GM21526 (cell line): ENCODE data around the gene IRX2.

Experiments used
- ATAC-seq: cut with Tn5 transposase; IDR thresholded peaks from one replicate; pipeline ENCODE4 v1.9.1; 2021; ENCODE audit warnings: moderate library complexity; ENCODE audit not compliant: unreplicated experiment, low FRiP score

Gene IRX2

DNA sequence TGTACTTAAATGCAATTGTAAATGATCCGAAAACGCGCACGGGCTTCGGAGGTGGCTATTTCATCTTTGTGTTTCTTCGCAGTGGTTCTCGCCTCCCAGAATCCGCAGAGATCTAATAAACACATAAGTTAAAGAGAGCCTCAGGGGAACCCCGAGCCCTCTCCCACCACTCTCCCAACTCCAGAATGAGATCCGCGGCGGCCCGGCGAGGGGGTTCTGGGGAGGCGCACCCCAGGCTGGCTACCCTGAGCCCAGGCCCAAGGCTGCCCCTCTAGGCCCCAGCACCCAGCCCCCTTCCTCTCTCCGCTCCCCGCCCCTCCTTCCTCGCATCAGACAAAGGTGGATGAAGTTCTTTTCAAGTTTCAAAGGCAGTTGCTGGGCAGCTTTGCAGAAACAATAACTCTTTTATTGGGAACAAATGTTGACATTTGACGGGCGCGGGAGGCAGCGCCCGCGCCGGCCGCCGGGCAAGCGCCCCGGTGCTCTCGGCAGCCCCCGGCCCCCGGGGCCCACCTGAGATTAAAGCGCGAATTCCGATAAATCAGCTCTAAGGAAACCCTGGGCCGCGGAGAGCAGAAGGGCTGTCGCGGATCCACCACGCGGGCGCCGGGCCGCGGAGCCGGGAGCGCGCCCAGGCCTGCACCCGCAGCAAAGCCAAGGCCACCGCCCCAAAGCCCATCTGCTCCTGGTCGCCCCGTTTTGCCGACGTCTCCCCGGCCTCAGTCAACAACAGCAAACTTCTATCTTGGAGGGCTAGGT is 8.4 kb downstream of the IRX2 start:
- ATAC-seq: no peak

DNA sequence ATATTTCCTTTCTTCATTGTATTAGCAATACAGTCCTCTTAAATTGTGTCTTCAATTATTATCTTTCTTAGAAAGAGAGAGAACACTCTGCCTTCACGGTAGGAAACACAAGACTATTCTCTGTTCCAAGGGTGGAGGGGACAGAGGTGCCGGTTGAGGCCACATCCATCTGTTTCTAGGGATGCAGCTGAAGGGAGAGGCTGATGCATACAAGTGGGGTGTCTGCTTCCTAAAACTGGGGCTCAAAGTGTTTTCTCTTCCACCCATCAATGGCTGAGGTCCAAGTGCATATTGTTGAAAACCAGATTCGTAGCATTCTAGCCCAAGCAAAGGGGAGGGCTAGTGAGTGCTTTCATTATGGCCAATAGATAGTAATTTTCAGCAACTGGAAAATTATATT is 9.5 kb downstream of the IRX2 start:
- ATAC-seq: no peak

DNA sequence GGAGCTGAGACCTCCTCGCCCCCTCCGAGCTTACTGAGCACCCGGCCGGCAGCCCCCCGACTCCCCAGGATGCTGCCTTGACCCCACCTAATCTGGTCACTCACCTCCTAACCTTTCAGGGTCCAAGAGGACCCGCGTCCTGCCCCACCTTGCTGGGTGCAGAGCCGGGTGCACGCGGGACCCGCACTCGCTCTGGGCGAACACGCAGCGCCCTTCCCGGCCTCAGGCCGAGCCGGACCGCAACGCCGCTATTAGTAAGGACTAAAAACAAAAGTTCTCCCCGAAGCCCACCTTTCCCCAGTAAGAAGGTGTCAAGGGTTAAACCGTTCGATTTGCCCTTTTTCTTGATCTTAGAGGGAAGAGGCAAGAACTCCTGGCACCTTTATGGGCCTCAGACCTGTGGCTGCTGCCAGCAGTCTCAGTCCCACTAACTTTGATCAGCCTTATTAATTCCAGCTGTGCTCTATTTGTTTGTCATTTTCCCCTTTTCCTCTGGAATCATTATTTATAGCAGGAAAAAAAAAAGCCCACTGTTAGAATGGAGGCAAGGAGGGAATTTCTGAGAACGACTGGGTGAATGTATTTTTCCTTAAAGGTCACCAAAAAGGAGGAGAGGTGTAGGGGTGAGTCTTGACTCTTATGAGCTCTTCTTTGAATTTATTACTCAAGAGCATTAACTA is 10.5 kb downstream of the IRX2 start:
- no peak for ATAC-seq

DNA sequence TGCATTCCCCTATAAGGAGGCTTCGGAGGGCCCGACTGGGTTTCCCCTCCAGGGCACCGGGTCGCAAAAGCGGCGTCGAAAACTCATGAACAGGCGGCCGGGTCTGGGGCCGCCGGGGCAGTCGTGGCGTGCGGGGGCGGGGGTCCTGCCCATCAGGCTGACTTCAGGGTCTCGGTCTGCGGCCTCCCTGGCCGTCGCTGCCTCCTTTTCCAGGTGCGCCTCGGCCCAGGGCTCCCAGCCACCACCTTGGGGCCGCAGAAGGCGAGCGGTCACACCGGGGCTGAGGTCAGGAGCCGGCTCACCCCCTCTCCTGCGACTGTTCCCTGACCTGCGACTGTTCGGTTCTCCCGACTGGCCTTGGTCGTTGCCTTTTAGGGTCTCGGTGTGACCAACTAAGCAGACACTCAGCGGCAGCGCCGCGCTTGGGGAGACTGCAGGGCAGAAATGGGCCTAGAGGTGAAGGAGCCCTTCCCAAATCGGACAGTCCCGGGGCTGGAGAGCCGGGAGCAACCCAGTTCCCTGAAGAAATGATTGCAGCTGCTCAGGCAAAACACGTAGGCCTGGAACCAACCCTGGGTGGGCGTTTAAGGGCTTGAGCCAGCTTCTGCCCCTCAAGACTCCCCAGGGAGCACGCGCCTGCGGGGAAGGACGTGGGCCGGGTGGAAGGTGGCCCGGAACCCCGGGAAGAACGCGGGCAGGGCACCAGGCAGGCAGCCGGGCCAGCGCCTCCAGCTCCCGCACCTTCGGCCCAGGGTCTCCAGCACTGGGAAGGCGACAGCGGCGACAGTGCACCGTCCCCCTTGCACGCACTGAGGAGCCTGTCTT is 11.2 kb downstream of the IRX2 start:
- ATAC-seq: no peak

DNA sequence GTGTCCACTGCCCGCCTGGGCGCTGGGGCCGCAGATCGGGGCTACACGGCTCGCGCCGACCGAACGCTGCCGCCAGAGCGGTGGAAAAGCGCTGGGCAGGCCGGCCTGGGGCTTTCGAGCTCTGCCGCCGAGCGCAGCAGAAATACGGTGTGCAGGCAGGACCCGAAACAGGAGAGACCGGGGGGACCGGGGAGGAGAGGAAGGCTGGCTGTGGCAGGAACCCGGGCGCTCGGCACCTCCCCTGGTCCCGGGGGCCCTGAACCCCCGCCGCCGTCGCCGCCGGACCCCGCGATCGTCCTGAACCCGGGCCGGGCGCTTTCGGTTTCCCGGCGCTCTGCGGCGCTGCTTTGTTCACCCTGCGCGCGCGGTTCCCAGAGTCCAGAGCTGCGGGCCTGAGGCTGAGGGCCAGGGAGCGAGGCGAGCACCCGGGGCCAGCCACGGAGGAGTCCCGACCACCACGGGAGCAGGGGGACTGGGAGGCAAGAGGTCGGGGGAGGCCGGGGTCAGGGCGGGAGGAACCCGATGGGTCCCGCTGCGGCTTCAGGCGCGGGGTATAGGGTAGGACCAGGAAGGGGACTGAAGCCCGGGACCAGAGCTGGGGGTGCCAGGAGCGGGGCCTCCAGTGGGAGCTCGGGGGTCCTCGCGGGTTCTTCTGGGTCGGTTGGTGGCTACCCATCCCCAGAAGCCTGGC is 12.0 kb downstream of the IRX2 start:
- no peak for ATAC-seq

DNA sequence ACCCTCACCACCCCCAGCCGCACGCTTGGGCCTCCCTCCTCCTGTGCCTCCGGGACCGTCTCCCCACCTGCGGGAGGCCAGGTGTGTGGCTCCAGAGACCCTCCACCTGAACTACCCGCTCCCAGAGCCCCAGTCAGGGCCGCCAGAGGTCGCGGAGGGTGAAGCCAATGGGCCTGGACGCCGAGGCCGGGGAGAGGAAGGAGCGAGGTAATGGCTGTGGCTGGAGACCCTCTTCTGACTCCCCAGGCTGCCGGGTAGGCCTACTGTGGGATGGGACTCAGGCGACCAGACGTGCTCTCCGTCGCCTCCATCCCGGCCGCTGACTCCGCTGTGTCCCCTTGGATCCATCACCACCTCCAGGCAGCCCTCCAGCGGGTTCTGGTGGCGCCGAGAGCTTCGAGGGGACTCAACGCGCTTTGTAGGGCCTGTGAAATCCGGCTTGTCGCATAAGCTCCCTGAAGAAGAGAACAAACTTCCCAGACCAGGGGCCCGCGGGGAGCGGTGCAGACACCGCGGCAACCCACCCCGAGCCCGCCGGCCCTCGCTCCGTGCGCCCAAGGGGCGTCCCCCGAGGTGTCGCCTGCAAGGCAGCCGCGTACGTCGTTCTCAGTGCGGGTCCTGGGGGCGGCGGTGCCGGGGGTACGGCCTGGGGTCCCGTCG is 12.6 kb downstream of the IRX2 start:
- no peak for ATAC-seq

DNA sequence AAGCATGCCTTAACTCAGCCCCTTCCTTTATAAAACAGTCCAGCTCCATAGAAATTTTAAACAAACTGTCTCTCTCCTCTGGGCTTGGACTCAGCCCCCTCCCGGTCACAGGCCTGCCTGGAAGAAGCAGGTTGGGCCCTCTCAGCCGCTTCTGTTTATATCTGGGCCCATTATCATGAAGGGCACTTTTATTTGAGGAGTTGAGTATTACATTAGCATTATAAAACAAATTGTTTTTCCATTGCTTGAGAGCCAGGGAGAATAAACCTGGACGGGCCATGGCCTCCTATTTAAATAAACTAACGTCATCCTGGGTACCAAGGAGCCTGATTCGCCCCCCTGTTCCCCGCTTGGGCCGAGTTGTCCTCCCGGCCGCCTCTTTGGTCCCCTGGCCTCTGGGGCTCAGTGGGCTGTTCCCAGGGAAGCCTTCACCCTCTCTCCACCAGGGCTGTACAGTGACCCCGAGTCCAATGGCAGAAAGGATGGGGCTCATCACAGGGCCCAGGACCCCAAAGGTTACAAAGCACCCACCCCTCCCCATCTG is 13.2 kb downstream of the IRX2 start:
- ATAC-seq: no peak

DNA sequence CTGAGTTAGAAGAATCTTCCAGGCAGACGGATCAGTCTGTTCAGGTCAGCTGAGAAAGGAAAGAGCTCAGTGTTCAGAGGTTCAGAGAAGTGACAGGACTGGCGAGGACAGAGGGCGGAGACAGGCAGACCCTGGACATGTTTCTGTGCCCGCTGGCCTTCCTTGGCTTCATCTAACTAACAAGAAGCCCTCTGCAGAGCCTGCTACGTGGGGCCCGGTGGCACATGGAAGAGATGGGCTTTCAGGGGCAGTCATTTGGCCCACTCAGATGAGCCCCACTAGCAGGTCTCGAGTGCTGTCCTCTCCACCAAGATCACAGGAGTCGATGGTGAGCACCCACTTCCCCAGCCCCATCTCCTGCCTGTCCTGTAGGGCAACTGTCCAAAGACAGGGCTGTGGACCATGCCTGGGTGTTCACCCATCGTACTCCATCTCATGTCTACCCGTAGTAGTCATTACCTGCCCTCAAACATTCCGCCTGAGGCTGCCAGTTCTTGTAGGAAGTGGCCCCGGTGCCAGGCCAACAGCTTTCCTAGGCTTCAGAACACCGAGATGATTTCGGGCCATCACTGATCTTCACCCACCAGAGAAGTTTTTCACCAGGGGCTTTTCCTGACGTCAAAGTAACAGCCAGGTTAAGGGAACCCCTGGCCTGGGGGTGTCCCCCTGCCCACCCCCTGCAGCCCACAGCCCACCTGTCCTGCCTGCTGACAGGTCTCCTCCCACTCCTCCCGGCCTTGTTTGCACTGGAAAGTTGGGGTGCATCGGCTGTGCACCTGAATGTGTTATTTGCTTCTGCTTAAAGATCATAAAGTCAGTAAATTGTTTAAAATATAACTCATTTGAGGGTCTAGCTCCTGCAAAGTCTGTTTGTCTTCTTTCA is 14.0 kb downstream of the IRX2 start:
- no peak for ATAC-seq

DNA sequence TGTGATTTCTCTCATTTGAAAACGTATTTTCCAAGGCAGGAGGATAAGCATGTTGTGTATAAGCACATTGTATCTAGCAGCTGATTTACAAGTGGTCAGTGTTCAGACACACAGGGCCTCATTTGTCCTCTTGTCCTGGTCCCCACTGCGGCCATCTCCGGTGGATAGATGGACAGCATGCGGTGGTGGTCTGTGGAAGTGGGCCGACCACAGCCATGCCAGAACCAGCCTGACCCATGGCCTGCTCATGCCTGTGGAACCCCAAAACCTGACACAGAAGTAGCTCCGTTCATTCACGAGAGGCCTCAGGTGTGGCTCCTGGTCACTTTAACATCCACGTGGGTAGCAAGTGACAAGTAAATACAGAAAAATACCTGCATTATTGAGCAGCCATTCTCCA is 14.6 kb downstream of the IRX2 start:
- no peak for ATAC-seq

DNA sequence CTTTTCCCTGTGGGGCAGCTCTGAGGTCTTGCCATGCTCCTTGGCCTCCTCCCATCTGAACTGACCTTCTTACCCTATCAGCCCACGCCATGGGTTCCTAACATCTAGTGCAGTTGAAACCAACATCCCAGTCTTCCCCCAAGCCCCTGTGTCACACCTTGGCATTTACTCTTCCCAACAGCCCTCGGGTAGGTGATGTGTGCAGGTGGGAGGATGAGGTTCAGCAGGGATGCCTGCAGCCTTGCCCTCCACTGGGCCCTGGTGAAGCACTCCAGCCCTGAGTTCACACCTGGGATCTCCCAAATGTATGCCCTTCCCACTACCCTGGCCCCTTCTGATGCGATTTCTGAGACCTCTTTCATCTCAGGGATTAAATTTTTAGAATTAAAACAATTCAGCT is 15.5 kb downstream of the IRX2 start:
- no peak for ATAC-seq

DNA sequence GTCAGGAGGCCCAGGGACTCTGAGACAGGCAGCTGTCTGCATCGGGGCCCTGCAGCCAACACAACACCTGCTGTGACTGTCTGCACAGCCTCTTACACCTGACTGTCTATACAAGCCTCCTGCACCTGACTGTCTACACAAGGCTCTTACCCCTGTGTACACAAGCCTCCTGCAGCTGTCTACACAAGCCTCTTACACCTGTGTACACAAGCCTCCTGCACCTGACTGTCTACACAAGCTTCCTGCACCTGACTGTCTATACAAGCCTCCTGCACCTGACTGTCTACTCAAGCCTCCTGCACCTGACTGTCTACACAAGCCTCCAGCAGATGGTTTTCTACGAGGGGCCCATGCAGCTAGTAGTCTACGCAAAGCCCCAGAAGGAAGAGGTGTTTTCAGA is 18.6 kb downstream of the IRX2 start:
- no peak for ATAC-seq

DNA sequence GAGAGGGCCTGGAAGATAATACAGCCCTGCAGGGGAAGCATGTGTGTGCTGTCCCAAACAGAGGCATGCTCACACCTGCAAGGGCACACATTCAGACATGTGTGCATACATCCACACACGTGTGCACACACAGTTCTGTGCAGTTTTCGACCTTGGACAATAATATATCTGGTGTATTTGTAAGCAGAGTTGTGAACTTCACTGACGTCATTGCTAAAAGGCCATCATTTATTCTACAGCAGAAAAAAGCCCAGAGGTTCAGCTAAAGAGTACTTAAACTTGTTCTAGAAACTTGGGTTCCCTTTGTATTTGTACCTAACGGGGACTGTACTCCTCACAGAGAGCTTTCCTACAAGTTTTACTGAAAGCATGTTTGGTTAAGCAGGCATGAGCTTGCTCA is 19.5 kb downstream of the IRX2 start:
- ATAC-seq: no peak

DNA sequence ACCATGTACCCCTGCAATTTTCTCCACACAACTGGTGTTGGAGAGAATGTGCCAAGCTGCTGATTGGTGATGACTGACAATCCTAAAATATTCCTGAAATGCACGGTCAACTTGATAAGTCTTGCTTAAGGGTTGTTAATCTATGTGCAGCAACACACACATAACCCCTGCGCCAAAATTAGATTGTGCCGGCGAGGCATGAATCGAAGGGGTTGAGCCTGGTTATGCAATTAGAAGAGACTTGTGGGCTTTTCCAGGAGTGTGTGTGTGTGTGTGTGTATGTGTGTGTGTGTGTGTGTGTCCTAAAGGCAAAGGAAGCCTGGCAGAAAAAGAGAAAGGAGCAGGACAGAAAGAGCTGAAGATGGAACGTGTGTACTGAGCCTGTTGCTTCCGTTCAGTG is 22.3 kb downstream of the IRX2 start:
- ATAC-seq: no peak

DNA sequence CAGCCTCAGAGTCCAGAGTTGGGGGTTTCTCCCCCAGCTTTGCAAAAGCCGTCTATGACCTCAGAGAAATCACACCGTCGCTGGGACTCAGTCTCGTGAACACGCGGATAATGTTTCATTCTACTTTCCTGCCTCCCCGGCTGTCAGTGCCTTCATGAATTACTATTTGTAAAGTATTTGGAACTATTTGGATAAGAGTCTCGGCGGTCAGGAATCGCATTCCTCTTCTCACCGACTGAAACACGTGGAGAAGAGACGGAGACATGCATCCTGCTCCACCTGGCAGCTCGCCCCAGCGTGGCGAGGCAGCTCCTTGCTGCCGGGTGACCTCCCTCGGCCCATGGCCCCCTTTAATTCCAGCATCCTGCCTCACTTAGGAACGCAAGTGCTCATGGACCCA is 23.9 kb downstream of the IRX2 start:
- no peak for ATAC-seq

DNA sequence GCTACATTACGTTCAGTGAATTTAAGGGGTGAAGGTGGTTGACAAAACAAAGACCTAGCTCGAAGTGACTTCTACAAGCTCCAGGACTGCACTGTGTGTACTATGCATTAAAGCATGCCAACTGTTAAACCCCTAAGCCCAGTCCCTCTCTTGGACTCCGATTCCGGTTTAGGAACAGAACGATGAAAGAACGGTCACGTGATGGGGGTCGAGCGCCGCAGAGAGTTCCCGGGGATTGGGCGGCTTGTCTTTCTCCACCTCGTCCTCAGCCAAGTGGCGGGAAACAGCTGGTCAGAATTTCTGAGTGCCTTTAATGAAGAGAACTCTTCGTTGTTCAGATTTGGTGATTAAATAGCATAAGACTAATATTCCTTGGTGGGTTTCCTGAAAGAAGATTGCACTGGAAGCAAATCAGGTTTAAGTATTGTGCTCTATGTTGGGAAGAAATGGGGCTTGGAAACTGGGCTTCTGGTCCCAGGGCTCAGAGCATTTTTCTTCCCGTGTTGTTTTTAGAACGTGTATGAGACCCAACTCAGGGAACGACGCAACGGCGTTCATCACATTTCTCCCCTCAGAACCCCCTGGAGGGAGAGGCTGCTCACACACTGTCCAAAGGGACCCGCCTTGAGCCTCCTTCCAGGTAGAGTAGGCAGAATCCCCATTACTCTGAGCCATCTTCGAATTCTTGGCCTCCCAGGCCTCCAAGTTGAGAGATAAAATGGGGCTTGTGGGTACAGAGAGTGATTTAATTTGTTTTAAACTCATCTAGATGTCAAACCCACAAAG is 25.3 kb downstream of the IRX2 start:
- no peak for ATAC-seq

DNA sequence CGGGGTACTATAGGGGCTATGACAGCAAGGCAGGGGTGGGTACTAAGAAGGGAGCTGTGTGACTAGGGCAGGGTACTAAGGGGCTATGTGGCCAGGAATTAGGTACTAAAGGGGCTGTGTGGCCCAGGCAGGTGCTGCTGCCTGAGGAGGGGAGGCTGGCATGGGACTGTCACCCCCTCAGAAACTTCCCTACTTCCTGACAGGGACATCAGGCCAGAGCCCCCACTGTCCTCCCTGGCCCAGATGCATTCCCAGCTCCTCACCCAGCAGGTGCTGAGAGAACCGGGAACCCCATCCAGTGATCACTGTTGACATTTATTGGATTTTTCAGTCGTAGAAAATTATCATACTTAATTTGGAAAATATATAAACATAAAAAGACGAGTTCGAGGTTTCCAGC is 26.6 kb downstream of the IRX2 start:
- ATAC-seq: no peak

DNA sequence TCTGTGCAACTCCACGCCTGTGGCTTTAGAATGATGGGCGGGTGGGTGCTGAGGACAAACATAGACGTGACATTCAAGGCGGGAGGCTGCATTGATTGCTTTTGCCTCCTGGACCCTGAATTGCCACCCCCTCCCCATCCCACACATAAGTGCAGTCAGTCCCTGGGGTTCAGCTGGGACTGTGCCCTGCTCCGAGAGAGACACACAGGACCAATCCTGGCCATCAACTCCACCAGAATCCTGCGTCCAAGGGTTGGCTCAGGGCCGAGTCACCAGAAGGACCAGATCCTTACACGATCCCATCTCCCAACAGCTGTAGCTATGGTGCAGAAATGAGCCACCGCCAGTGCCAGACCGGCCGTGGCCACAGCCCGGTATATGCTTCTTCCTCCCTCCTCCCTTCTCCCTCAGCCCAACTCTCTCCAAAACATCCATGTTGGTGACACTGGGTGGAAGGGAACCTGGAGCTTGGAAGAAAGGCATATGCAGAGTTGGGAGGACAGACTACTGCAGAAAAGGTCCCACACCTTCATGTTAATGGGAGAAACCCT is 27.4 kb downstream of the IRX2 start:
- no peak for ATAC-seq

DNA sequence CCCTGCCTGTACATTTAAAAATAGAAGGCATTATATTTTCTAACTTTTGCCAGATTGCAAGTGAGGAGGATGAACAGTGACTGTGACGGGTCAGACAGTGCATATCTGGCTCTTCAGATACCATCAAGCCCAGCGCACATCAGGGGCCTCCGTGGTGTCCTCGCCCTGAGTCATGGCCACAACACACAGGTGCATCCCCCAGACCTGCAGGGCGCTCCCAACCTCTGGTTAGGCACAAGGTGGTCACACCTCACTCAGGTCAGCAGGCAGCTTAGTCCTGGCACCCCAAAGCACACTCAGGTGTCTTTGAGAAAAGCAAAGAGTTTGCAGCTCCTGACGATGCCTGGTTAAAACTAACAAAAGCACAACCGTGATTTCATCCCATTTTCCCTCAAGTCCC is 28.6 kb downstream of the IRX2 start:
- ATAC-seq: no peak
